Ishikawa (cell line): ENCODE data around the gene TEX11.

Experiments
- CEBPB ChIP-seq: IDR thresholded peaks from 2 replicates; pipeline ENCODE4 v1.6.1; 2012
- CREB1 ChIP-seq: IDR thresholded peaks from 2 replicates; pipeline ENCODE4 v1.6.1; 2012; ENCODE audit warnings: low read depth
- EGR1 ChIP-seq: IDR thresholded peaks from 2 replicates; pipeline ENCODE4 v1.6.1; 2012
- EP300 ChIP-seq: IDR thresholded peaks from 2 replicates; pipeline ENCODE4 v1.6.1; 2012; ENCODE audit warnings: borderline replicate concordance
- FOXM1 ChIP-seq: IDR thresholded peaks from 2 replicates; pipeline ENCODE4 v1.6.1; 2012; ENCODE audit warnings: low read depth, borderline replicate concordance
- NFIC ChIP-seq: IDR thresholded peaks from 2 replicates; pipeline ENCODE4 v1.6.1; 2012
- TAF1 ChIP-seq: IDR thresholded peaks from 2 replicates; pipeline ENCODE4 v1.6.1; 2012; ENCODE audit warnings: low read depth, mild to moderate bottlenecking
- TCF12 ChIP-seq: IDR thresholded peaks from 2 replicates; pipeline ENCODE4 v1.6.1; 2012; ENCODE audit warnings: low read depth
- USF1 ChIP-seq: IDR thresholded peaks from 2 replicates; pipeline ENCODE4 v1.6.1; 2012
- YY1 ChIP-seq: IDR thresholded peaks from 2 replicates; pipeline ENCODE4 v1.6.1; 2012; ENCODE audit warnings: low read depth
- ZBTB7A ChIP-seq: IDR thresholded peaks from 2 replicates; pipeline ENCODE4 v1.6.1; 2012; ENCODE audit warnings: low read depth
- TF ChIP-seq, protein P1 (sequence below): IDR thresholded peaks from 2 replicates; pipeline ENCODE4 v1.6.1; 2012; ENCODE audit warnings: low read depth, mild to moderate bottlenecking
- TF ChIP-seq, protein P2 (sequence below): IDR thresholded peaks from 2 replicates; pipeline ENCODE4 v1.6.1; 2012

DNA sequence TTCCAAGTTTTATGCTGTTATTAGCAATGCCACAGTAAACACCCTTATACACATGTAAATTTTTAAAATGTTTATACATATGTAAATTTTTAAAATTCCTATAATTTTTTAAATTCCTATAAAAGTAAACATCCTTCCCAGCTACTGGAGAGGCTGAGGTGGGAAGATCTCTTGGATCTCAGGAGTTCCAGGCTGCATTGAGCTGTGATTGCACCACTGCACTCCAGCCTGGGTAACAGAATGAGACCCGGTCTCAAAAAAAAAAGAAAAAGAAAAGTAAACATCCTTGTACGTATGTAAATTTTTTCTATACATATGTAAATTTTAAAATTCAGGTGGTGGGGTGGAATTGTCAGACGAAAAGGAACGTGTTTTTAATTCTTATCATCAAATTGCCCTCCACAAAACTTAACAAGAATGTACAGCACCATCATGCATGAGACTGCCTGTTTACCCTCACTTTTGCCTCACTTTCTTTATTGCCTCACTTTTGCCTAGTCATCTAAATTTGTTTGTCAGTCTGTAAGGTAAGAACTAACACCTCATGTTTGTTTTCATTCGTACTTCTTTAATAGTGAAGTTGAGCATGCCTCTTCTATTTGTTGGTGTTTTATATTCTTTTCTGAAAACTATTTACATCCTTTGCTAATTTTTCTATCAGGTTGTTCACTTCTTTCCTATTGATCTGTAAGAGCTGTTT lies 14.4 kb upstream of the TEX11 start:
- TF ChIP-seq YY1 (no peak), NFIC (no peak), FOXM1 (no peak), TAF1 (no peak), EGR1 (no peak), CEBPB (no peak), CREB1 (no peak), ZBTB7A (no peak), TCF12 (no peak), EP300 (no peak), USF1 (no peak)
- TF ChIP-seq, protein P1, sequence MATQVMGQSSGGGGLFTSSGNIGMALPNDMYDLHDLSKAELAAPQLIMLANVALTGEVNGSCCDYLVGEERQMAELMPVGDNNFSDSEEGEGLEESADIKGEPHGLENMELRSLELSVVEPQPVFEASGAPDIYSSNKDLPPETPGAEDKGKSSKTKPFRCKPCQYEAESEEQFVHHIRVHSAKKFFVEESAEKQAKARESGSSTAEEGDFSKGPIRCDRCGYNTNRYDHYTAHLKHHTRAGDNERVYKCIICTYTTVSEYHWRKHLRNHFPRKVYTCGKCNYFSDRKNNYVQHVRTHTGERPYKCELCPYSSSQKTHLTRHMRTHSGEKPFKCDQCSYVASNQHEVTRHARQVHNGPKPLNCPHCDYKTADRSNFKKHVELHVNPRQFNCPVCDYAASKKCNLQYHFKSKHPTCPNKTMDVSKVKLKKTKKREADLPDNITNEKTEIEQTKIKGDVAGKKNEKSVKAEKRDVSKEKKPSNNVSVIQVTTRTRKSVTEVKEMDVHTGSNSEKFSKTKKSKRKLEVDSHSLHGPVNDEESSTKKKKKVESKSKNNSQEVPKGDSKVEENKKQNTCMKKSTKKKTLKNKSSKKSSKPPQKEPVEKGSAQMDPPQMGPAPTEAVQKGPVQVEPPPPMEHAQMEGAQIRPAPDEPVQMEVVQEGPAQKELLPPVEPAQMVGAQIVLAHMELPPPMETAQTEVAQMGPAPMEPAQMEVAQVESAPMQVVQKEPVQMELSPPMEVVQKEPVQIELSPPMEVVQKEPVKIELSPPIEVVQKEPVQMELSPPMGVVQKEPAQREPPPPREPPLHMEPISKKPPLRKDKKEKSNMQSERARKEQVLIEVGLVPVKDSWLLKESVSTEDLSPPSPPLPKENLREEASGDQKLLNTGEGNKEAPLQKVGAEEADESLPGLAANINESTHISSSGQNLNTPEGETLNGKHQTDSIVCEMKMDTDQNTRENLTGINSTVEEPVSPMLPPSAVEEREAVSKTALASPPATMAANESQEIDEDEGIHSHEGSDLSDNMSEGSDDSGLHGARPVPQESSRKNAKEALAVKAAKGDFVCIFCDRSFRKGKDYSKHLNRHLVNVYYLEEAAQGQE, result no peak
- TF ChIP-seq, protein P2, sequence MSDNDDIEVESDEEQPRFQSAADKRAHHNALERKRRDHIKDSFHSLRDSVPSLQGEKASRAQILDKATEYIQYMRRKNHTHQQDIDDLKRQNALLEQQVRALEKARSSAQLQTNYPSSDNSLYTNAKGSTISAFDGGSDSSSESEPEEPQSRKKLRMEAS, result no peak
